H1 (cell line): ENCODE data around the gene RSPH9.

ENCODE experiments used
- EZH2 ChIP-seq: fragments of 200-600 bp; sonication (generic); IDR thresholded peaks from 2 replicates; pipeline ENCODE4 v1.7.1; 2012; ENCODE audit warnings: low read depth, mild to moderate bottlenecking, moderate library complexity, low read length, inconsistent platforms; ENCODE audit not compliant: severe bottlenecking
- HDAC2 ChIP-seq, 2 experiments: fragments of 300-600 bp in 1 of 2; sonication (generic) in 1 of 2; IDR thresholded peaks; 2 replicates each; pipeline ENCODE4 v1.6.1; 2011 to 2012; ENCODE audit warnings: low read depth in 2 of 2, low read length in 2 of 2, mild to moderate bottlenecking in 2 of 2, moderate library complexity in 2 of 2, borderline replicate concordance in 1 of 2, inconsistent platforms in 1 of 2
- SP1 ChIP-seq: IDR thresholded peaks from 2 replicates; pipeline ENCODE4 v1.6.1; 2011; ENCODE audit warnings: low read depth, low read length
- TF ChIP-seq, protein P1 (sequence below), 3 experiments: IDR thresholded peaks; 1 replicate in 2 of 3; 2 replicates in 1 of 3; pipeline versions ENCODE4 v1.5.1 to v1.6.1; 2011; ENCODE audit warnings: low read length in 3 of 3, mild to moderate bottlenecking in 3 of 3, inconsistent platforms in 2 of 3, low read depth in 1 of 3, moderate library complexity in 1 of 3; ENCODE audit not compliant: insufficient read depth in 1 of 3; ENCODE audit errors: control extremely low read depth in 1 of 3

DNA sequence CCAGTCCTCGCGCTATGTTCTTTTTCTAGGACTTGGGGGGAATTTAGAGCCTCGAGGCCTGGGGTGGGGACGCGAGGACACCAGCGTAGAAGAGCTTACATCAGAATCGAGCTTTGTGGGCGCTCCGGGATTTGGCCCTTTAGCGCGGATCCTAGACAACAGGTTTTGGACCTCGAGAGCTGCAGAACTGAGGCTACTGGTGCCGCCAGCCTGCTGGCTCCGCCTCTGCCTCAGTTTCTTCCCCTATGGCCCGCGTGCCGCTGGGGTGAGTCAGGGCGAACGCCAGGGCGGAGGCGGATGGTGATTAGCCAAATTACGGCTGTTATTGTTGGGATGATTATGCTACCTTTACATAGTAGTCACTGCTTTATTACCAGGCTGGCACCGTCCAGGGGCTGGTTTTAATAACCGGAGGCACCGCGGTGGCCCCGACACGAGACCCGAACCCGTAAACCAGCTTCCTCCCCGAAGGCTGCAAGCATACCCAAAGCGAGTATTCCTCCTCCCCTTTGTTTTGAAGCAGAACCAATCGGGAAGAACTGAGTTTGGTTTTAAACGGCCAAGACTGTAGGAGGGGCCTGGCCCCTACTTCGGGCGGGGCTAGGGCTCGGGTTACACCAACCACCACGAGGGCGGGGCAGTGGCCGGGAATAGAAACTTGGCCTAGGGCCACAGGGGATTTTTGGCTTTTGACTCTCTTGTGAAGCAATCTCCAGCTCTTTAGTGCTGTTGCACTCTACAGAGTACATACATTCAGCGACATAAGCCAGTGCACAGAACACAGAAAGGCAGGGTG, 15.1 kb upstream of the RSPH9 start:
- TF ChIP-seq SP1 (peak; percentile 39; the same call in 1 of the 2 replicates), EZH2 (no peak), HDAC2 (IDR thresholded peaks at IDR 0.05; ENCODE audit: borderline replicate concordance in 1 of 2, low read depth in 2 of 2, low read length in 2 of 2) (no peak; a peak in 1 of 4 replicates)
- TF ChIP-seq, protein P1, sequence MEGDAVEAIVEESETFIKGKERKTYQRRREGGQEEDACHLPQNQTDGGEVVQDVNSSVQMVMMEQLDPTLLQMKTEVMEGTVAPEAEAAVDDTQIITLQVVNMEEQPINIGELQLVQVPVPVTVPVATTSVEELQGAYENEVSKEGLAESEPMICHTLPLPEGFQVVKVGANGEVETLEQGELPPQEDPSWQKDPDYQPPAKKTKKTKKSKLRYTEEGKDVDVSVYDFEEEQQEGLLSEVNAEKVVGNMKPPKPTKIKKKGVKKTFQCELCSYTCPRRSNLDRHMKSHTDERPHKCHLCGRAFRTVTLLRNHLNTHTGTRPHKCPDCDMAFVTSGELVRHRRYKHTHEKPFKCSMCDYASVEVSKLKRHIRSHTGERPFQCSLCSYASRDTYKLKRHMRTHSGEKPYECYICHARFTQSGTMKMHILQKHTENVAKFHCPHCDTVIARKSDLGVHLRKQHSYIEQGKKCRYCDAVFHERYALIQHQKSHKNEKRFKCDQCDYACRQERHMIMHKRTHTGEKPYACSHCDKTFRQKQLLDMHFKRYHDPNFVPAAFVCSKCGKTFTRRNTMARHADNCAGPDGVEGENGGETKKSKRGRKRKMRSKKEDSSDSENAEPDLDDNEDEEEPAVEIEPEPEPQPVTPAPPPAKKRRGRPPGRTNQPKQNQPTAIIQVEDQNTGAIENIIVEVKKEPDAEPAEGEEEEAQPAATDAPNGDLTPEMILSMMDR (IDR thresholded peaks at IDR 0.05; ENCODE audit: control extremely low read depth in 1 of 3, insufficient read depth in 1 of 3, low read depth in 1 of 3, low read length in 3 of 3): no peak
